Glomerular endothelial cell (primary cell): ENCODE data around the gene PLPPR1. TPM values are rescaled to one million over a fixed set of nuclear protein-coding genes. Genes with fewer than 3 reads are reported as not detected.
"Not testable (repeated sequence)": the region's sequence is repeated elsewhere in the genome, so short reads cannot be mapped to it uniquely, and the experiment has no call there.

ENCODE experiments used
- DNase-seq: peaks from one replicate; pipeline ENCODE4 v3.0.0-alpha.2; 2011; ENCODE audit warnings: low read depth, low spot score; ENCODE audit errors: extremely low read depth
- total RNA-seq: library from RNA; depleted of rRNA; stranded (reverse); fragments of >200 nt; gene quantifications from 2 replicates; pipeline ENCODE4 v1.2.3, GENCODE V29; 2015

PLPPR1 gene
- total RNA-seq, 1 donor from 2014 or later, result 1.1 TPM

DNA sequence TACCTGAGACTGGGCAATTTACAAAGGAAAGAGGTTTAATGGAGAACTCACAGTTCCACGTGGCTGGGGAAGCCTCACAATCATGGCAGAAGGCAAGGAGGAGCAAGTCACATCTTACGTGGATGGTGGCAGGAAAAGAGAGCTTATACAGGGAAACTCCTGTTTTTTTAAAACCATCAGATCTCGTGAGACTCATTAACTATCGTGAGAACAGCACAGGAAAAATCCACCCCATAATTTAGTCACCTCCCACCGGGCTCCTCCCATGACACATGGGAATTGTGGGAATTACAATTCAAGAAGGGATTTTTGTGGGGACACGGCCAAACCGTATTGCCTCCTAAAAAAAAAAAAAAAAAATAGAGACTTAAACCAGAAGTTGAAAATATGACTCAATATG is 11.1 kb downstream of the PLPPR1 start:
- not testable (repeated sequence) for DNase-seq

DNA sequence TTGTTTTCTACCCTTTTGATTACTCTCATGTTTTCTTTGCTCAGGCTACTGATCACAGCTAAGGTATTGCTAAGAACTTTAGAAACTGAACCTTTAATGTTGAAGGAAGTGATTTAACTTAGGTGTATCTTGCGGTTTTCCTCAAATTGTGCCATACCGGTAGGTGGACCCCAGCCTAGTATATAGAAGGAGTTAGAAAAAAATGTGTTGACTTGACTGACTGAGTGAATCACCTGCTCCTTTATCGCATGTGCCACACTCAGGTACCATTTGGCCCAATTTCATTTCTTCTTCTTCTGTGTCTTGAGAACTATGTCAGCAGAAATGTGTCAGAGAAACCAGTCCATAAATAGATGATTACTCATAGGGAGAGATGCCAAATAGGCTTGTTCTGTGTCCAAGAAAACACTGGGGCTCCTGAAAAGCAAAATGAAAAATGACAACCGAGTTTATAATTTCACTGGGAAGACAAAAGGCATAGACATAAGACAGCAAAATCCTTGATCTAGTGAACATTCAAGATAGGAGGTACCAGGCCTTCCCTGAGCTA is 19.4 kb downstream of the PLPPR1 start:
- no peak for DNase-seq

DNA sequence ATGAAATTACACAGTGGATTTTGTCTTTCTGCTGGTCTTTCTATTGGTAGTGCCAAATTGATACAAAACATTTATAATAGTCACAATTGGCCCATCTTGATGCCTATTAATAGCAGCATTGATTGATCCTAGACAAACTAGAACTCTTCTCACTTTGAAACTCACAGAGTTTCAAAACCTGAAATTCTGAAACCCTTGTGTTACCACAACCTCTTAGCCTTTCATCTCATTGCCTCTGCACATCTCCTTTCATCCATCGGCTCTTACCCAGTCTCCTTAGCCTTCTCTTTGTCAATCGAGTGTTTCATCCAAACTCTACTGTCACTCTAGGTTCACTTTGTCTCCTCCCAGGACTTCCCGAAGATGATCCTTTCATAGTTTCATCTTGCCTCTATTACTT is 22.1 kb downstream of the PLPPR1 start:
- DNase-seq, result no peak

DNA sequence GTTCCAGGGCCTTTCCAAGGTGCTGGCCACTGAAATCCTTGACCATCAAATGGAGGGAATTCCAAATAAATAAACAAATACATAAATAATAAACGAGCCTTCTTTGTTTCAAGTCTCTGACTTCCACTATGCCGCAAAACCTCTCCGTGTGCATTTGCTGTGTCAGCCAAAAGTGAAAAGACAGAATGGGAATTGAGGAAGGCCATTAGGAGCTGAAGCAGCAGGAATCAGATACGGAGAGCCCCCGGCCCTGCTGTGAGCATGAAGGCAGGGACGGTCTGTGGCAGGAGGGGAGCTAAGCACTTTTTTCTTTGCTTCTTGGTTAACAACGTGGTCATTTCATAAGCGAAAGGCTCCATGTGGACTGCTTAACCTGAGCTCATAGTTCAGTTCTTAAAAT is 26.1 kb downstream of the PLPPR1 start:
- no peak for DNase-seq

DNA sequence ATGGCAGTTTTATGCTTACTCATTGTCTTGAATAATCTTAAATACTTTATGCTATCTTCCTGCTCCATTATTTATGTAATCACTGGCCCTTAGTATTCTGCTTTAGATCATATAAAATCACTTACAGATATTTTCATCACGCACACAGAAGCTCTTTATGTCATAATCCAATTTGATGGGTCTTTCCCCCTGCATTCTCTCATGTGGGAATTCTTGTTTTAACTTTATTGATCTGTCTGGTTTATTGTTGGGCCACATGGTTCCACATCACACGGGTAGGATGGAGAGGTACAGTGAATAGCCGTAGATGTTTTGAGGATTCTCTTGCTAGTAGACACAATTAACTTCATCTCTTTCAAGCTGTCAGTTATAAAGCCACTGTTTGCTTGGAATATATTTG is 27.0 kb downstream of the PLPPR1 start:
- DNase-seq, result no peak

DNA sequence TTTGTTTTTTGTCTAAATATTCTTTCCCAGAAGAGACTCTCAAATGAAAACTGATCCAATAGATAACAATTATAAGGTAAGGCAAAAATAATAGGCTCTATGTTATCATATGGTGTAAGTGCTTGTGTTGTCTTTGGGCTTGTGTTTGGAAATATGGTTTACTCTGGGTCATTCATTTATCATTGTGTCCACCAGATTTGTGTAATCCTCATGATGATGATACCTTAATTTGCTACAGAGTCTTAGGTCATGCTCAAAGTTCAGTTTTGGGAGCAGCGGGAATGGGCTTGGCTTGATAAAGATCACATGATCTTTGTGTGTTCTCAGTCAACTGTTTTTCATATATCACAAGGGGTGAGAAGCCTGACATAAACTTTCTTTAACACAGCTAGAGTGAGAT is 34.2 kb downstream of the PLPPR1 start:
- no peak for DNase-seq

DNA sequence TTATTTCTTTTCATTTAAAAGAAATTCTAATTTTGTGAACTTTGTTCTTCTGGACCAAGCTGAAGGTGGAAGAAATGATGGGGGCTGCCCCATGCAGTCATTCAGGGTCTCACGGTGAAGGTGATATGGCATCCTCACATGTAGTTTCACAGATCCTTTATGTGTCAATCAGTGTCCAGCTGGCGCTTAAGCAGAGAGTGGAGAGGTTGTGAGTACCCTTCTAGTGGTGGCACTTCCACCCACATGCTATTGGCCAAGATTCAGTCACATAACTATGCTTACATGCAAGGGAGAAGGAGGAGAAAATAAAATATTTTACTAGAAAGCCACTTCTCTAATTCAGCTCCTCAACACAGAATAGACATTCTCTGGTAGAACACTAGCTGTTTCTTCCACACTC is 34.7 kb downstream of the PLPPR1 start:
- DNase-seq, result no peak

DNA sequence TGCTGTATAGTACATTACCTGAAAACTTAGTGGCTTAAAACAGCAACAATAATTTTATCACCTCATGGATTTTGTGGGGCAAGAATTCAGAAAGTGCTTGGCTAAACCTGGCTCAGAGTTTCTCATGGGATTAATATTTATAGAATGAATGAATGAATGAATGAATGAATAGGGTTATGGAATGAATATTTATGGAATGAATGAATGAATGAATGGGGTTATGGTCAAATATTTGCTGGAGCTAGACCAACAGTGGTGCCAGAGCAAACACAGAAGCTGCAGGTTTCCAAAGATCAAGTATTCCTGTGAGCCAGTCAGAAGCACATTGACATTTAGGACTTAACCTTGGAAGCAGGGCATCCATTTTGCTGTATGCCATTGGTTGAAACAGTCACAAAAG is 35.7 kb downstream of the PLPPR1 start:
- no peak for DNase-seq

DNA sequence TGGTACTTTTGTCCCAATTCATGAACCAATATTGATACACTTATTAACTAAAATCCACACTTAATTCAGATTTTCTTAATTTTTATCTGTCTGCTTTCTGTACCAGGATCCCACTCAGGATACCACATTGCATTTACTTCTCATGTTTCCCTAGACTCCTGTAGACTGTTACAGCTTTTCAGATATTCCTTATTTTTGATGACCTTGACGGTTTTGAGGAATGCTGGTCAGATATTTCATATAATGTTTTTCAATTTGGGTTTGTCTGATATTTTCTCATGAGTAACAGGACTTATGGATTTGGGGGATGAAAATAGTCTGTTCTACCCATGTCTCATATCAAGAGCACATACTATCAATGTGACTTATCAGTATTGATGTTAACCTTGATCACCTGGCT is 37.4 kb downstream of the PLPPR1 start:
- DNase-seq, result no peak

DNA sequence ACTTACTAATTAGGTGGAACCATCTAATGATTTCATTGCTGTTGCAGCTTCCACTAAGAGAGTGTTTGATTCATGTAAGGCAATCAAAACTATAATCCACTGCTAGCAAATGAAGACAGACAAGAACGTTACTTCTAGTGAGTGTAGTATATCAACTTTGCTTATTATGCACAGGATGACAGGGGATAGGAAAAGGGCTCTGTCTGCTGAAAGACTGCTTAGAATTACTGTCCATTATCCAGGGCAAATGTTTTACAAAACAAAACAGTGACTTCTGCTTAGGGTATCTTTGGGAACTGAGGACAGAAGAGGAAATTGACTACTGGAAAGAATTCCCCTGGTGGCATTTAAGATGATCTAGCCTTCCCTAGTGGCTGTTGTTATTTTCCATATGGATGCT is 40.2 kb downstream of the PLPPR1 start:
- DNase-seq, result no peak

DNA sequence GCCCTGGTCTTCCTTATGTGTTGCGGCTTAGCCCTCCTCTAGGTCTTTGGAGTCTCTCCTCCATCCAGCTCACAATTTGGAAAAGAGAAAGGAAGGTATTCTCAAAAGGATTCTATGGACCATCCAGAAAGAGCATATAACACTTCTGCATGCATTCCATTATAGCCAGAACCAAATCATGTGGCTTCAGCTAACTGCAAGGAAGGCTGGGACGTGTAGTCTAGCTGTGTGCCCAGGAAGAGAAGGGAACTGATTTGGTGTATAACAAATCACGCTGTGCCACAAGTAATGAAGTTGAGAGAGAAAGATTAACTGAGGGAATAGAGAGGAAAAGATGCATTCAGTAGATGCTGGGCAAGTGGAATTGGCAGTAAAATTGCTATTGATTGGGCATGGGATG is 43.7 kb downstream of the PLPPR1 start:
- no peak for DNase-seq

DNA sequence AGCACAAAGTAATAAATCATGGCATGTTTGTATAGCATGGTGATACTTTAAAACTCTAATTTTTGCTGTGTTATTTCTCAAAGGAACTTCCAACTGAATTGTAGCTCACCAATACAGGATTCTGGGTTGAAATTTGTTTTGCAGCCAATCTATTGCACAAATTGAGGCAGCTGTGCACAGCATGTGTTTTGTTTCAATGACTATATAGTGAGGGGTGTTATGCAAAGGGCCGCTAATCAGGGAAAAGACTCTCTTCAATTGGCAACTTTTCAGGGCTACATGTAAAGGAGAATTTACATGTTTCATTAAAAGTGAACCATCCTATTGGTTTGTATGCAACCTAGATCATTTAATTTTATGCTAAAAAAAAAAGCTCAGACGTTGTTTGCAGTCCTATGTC is 44.6 kb downstream of the PLPPR1 start:
- DNase-seq, result no peak

DNA sequence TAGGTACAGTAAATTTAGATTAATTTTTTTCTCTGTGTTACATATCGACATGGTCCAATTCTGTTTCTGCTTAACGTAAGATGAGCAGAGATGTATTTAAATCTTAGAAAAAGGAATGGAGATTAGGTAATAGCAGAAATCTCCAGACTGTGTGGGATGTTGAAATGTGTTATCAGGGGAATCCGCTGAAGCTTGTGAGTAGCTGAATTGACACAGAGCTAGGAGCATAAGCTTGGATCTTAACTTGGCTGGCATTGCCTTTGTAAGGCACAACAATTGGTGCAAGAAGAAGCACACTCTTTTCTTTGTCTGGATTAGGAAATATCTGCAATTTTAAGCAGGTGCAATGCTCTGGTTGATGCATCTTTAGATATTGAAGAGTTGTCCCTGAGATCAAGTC is 53.1 kb downstream of the PLPPR1 start:
- no peak for DNase-seq

DNA sequence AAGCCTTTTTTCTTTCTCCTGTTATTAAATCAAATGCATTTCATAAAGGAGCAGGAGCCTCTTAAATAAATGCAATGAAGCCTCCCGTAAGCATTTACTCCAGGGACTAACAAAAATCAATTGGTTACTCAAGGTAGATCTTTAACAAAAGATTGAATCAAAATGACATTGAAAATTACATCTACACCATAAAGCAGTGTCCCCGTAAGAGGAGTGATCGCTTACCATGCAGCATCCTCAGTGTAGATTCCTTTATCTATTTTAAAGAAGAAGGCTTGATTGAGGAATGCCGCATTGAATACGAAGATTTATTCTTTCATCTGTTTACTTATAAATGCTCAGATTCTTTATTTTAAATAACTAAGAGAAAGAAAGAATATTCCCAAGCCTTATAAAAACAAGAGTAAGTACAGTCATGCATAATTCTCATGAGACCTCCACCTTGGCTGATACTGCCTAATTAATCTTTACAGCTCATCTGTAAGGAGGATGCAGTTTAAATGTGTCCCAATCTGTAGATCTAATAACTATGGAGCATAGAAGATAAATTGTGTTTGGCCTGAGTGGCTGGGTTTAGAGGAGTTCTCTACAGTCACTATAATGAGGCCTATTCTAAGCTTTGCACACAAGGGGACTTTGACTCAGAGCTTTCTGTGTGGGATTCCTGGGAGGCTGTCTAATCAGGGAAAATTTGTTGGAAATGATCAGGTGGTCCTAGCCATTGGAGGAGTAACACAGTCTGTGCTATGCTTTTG is 55.1 kb downstream of the PLPPR1 start:
- no peak for DNase-seq

DNA sequence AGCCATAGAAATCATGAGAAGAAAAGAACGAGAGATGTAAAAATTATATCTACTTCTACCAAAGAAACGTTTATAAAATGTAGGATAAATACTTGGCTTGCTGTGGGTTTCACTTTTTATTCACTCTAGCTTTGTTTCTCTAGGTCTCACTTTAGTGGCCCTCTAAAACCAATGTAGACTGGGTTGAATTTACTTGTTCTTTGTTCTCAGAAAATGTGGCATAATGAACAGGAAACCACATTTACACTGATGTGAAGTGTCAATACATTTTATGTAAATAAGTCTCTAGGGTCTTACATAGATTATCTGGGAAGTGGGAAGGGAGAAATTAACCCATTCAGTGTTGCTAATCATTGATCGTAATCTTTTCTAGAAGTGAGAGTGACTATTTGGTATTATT is 58.9 kb downstream of the PLPPR1 start:
- no peak for DNase-seq

DNA sequence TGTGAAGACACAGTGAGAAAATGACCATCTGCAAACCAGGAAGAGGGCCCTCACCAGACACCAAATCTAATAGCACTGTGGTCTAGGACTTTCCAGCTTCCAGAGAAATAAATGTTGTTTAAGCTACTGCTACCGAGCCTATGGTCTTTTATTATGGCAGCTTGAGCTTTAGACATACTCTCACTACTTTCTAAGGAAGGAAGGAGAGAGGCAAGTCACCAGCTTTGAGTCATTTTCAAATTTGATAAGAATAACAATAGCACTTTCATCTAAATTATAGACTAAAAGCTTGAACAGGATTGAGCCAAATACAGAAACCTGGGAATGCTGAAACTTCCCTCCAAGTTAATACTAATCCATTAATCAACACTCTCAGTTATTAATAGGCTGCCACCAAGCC is 64.4 kb downstream of the PLPPR1 start:
- no peak for DNase-seq

DNA sequence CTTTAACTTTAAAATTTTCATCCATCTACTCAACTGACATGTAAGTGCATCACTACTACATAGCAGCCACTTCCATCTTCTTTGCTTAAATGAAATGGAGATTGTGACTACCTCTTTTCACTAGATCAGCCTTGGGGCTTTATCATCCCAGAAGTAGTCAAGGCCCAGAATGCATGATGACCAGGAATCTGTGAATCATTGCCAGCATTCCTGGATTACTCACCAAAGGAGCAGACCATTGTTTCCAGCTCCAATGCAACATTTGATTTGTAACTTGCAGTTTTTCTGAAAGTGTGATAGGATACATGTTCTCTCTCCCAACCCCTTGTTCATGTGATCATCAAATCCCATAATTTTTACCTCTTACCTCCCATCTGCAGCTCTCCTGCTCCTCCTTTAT is 65.1 kb downstream of the PLPPR1 start:
- DNase-seq, result peak; percentile 69

DNA sequence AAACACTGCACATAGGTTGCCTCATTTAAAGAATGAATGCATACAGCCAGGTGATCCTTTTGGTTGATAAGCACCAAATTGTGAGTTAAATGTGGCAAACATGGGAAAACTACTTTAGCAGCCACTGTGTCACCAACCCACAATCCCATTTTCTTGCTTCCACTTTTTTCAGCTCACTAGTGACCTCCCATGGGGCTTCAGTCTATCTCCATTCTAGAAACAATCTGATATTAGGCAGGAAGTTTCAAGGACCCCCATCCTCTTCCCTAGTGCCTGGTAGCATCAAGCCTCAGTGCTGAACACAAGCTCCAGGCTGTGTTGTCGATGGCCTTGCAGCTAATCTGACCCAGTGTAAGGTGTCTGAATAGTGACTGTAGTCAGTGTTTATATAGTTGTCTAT is 66.2 kb downstream of the PLPPR1 start:
- DNase-seq, result no peak

DNA sequence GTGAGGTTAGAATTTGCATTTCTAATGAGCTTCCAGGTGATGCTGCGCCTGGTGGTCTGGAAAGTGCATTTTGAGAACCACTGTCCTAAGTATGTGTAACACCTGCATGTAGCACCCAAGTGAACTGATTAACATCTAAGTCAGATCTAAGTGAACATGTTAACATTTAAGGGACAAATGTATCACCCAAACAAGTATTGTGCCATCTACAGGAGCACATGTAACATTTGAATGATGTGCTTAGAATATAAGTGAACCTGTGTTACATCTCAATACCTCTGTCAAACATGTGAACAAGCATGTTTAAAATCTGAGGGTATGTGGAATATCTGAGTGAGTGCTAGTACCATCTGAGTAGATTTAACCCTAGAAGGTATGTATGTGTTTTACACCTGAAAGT is 68.7 kb downstream of the PLPPR1 start:
- no peak for DNase-seq

DNA sequence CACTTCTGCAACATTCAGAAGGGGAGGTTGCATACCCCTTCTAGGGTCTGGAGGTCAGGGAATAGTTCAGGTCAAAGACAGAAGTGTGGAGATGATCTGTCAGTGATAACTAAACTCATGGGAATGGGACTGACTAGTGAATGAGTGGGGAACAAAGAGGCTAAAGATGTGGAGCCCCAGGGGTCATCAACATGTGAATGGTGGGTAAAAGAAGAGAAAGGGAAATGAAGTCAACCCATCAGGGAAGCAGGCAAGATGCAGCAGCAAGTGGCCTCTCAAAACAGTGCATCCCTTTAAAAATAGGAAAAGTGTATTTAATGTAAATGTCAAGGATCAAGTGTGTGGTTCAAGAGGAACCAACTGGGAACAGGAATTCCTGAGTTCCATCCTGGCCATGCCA is 69.9 kb downstream of the PLPPR1 start:
- DNase-seq, result no peak

DNA sequence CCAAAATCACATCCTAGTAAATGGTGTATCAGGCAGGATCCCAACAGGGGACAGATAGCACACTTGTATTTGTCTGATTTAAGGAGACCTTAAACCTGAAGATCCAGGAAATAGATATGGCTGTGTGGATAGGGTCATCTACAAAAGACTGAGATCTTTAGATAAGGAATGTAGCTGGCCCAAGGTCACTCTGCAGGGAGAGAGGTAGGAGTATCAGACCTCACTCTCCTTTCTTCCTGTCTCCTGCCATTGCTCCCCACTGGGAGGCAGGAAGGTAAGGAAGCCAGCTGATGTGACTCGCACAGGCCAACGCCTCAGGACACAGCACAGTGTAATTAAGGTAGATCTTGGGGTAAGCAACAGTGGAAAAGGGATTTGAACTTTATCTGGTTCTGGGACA is 85.8 kb downstream of the PLPPR1 start:
- DNase-seq, result no peak

DNA sequence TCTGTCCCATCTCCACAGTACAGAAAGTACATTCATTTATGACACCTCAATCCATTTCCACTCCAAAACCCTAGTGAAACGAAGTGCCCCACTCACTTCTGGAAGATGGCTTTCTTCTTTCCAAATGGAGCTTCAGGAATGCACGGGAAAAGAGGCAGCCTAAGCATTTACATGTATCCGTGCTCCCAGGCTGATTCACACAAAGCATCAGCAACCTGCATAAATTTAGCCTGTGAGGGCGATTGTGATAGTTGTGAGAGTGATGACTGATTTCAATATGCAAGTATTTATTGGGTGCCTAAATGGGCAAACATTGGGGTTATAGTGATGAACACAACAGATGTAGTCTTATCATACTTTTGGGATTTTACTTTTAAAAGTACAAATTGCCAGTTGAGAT is 86.6 kb downstream of the PLPPR1 start:
- DNase-seq, result no peak

DNA sequence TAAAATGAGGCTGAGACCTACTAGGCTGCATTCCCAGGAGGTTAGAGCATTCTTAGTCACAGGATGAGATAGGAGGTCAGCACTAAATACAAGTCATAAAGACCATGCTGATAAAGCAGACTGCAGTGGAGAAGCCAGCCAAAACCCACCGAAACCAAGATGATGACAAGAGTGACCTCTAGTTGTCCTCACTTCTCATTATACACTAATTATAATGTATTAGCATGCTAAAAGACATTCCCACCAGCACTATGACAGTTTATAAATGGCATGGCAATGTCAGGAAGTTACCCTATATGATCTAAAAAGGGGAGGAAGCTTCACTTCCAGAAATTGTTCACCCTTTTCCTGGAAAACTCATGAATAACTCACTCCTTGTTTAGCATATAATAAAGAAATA is 88.6 kb downstream of the PLPPR1 start:
- peak; percentile 57 for DNase-seq
